HG02610 (cell line): Measurements from ENCODE around the gene IRAK2.

Source experiments
- ATAC-seq: cut with Tn5 transposase; IDR thresholded peaks from one replicate; pipeline ENCODE4 v1.9.1; 2021; ENCODE audit warnings: mild to moderate bottlenecking, moderate library complexity; ENCODE audit not compliant: unreplicated experiment

The IRAK2 gene

GRCh38 chr3:10279384-10280176, 114.9 kb downstream of the IRAK2 start:
- ATAC-seq = no peak

DNA sequence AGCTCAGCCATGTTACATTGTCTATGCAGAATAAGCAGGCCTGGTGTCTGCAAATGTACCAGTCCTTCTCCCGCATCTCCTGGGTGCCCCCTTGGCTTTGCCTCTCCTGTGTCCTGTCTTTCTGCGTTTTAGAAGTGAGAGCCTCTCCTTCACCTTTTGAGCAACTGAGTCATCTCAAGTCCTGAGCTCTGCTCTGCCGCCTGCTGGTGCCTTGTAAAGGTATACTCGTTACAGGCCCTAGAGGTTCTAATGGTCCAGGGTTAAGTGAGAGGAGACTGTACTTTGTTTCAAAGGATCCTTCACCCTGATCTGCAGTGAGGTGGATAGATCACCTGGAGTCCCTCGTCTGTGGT, 115.4 kb downstream of the IRAK2 start:
- no peak for ATAC-seq

GRCh38 chr3:10280571-10280970, 115.9 kb downstream of the IRAK2 start:
- ATAC-seq = no peak

GRCh38 chr3:10281951-10282350, 117.2 kb downstream of the IRAK2 start:
- ATAC-seq = no peak

- ATAC-seq = no peak
Observed at GRCh38 chr3:10283638-10284037, 118.9 kb downstream of the IRAK2 start.

DNA sequence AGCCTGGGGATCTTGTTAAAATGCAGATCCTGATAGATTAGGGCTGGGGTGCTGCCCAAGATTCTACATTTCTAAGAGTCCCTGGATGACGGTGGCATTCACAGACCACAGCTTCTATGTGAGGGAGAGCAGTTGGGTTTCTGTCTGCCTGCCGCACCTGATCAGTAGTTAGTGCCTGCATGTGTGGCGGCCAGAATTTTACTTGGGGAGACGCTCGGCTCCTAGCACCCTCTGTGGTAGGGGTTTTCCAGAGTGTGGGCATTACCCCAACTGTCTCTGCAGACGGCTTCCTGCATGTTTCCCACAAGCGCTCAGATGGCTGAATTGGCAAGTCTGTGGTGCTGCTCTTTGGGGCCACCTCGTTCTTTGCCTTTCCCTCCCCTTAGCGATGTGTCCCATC, 119.8 kb downstream of the IRAK2 start:
- ATAC-seq = no peak

- ATAC-seq = no peak
Observed at GRCh38 chr3:10285272-10286132, 120.8 kb downstream of the IRAK2 start.

DNA sequence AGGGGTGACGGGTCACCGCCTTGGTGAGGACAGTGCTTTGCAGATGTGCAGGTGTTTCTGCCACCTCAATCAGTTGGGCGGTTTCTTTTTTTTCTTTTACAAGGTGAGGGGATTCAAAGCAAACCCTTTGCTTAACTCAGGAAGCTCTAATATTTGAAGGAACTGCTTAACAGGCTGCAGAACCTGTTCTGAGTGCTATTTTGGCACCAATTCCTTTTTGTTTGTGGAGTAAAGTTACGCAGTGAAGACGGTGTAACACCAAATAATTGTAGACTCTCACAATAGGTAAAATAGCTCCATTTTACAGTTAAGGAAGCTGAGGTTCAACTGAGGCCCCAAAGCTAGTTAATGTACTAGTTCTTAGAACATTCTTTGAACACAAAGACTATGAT, 121.4 kb downstream of the IRAK2 start:
- ATAC-seq = no peak

DNA sequence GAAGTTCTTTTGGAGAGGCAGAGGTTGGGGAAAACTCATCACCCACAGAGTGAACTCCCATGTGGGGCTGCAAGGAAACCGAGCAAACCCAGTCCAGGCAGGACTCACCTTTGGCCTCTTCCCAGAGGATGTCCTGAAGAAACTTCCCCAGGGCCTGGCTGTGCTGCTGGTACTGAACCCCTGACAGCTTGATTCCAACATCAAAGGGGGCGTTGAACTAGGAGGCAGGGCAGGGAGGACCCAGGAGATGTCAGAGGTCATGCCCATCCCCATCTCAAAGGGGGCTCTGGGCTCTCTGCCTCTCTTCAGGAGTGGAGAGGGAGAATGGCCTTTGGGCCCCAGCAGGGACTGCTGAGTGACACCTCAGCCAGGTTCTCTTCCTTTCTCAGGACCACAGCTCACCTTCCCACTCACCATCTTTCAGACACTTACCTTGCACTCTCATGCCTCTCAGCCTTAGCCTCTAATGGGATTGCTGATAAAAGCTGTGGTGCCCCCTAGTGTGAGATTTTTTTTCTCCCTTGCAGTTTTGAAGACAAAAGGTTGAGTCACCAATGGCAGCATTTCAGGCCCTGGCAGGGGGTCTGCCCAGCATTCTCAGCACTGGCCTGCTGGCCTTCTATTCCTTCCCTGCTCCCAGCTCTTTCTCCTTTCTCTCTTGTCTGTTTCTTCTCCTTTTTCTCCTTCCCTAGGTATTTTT, 122.0 kb downstream of the IRAK2 start:
- ATAC-seq = no peak

DNA sequence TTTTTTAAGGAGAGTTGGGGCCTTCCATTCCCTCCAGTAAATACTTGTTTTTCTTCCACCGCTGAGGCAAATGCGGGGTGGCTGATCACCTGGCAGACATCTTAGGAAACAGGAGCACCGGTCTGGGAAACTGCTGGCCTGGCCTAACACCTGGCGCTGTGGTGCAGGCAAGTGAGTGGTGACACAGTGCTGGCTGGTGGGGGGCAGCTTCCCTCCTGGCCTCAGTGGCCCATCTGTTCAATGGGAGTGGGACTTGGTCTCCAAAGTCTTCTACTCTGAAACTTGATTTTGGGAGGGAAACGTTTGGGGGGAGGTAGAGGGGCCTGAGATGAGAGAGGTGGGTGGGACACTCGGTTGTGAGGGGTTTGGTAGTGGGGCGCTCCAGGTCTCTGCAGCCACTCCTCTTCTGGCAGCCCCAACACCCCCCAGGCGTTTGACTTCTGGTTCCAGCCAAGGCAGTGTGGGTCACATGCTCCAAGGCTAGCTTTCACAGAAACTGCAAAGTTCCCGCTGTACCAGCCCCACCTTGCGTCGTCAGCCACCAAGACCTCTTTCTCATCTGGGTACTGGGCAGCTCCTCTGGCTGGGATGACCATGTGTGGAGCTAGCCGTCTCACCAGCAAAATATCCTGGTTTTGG, 123.3 kb downstream of the IRAK2 start:
- ATAC-seq = no peak

DNA sequence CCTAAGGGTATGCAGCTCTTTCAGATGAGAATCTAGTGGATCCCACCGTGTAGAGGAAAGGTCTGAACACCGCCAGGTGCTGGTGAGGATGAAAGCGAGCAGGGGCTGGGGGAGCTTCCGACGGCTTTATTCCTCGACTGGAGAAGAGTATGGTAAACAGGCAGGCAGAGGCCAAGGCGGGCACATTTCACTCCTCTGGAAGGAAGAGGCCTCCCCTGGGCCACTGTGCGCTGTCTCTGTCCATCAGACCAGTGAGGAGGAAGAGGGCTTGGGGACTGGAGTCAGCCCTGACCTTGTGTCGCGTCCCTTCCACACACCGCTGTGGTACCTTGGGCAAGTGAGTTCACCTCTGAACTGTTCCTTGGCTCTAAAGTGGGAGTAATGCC, 123.8 kb downstream of the IRAK2 start:
- ATAC-seq = no peak

- ATAC-seq = no peak
Observed at GRCh38 chr3:10289077-10289476, 124.4 kb downstream of the IRAK2 start.

- no peak for ATAC-seq
Observed at GRCh38 chr3:10289787-10290355, 125.2 kb downstream of the IRAK2 start.

GRCh38 chr3:10290481-10291176, 125.9 kb downstream of the IRAK2 start:
- ATAC-seq = no peak

GRCh38 chr3:10291641-10292040, 126.9 kb downstream of the IRAK2 start:
- no peak for ATAC-seq

DNA sequence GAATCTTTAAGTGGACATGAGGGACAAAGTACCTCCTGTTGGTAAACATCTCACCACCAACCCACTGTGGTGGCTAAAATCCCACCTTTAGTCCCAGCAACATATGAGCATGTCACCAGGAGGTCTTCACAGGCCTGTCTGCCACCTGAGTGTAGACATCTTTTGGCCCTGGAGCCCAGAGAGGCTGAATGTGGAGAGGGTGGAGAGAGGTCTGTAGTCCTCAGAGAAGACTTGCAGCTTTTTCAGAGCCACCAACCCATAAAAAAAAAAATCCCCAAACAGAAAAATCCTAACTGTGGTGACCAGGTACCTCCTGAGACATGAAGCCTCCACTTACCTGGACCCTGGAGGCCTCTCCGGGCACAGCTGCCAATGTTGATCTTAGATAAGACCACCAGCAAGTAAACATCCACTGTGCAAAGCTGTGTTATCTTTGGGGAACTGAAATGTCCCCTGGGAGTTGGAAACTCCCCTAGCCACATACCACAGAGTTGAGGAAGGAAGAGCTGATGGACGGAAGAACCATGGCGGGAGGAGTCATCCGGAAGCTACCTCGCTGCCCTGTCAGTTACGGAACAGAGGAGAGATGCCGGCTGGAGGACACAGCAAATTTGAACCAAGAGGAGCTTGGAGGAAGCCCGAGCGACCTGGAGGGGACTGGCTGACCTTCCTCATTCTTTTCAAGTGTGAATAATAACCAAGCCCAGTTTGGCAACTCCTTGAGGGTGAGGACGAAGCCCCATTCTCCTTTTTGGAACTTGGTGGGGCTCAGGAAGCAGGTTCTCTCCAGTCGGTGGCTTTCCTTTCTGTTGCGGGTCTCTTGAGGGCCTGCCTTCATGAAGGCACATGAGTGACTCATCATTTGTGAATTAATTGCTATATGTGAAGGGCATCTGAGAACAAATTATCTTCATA, 128.0 kb downstream of the IRAK2 start, which contains the start of gene GHRL:
TSS of gene GHRL (minus strand) at position 443 of the 915 bp plus-strand sequence. CDS start 2,767 bp downstream, outside the sequence.
- ATAC-seq = peak; percentile 86
